MM.1S (cell line): Measurements from ENCODE around the gene FANCC.
"Not testable (repeated sequence)": the region's sequence is repeated elsewhere in the genome, so short reads cannot be mapped to it uniquely, and the experiment has no call there.

Source experiments
- CTCF ChIP-seq: fragments of 300-600 bp; sonication (generic); IDR thresholded peaks from 2 replicates; pipeline ENCODE4 v1.5.1; 2016; ENCODE audit warnings: antibody characterized with exemption, low read length, mixed read lengths
- EZH2phosphoT487 ChIP-seq: fragments of 300-600 bp; sonication (generic); IDR thresholded peaks from 2 replicates; pipeline ENCODE4 v1.6.1; 2018; ENCODE audit warnings: antibody characterized with exemption, low read length

DNA sequence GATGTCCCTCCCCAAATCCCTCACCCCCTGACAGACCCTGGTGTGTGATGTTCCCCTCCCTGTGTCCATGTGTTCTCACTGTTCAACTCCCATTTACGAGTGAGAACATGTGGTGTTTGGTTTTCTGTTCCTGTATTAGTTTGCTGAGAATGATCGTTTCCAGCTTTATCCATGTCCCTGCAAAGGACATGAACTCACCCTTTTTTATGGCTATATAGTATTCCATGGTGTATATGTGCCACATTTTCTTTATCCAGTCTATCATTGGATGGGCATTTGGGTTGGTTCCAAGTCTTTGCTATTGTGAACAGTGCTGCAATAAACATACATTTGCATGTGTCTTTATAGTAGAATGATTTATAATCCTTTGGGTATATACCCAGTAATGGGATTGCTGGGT is 43.3 kb downstream of the FANCC start:
- not testable (repeated sequence) for TF ChIP-seq CTCF, EZH2phosphoT487
